ENCODE data around the gene EMC10. TPM values are rescaled to one million over a fixed set of nuclear protein-coding genes. Genes with fewer than 3 reads are reported as not detected.

Gene EMC10
- total and polyA plus RNA-seq, 4 donors = 17.1 to 132 (median 40.5) TPM

- no peak for TF ChIP-seq RAD21 (IDR thresholded peaks at IDR 0.05)
- Histone ChIP-seq H3K9ac (ENCODE audit: low read depth in 1 of 2, low read length in 2 of 2) (no peak overlapping the region), H3K36me3 (ENCODE audit: control insufficient read depth in 4 of 4, insufficient read depth in 3 of 4, low read depth in 1 of 4, low read length in 3 of 4) (no peaks in the 10 kb centered on the region), H3K27me3 (ENCODE audit: control insufficient read depth in 4 of 4, insufficient read depth in 4 of 4, low read length in 3 of 4) (no peaks in the 10 kb centered on the region), H3K4me3 (ENCODE audit: low read depth in 1 of 3, low read length in 3 of 3) (no peak overlapping the region), H3K9me3 (ENCODE audit: control insufficient read depth in 4 of 4, low read length in 3 of 4) (no peaks in the 10 kb centered on the region), H3K4me1 (ENCODE audit: control insufficient read depth in 4 of 4, insufficient read depth in 4 of 4, low read length in 3 of 4) (no peaks in the 10 kb centered on the region), H3K27ac (ENCODE audit: low read depth in 1 of 2, low read length in 2 of 2) (no peak overlapping the region)
- WGBS = 68% methylated on average over 7 of the region's 7 CpGs
- DNase-seq (ENCODE audit: low spot score) = no peak
These were observed 18.1 kb downstream of the EMC10 start for GRCh38 chr19:50494186-50495019.

GRCh38 chr19:50495020-50495531 is 18.8 kb downstream of the EMC10 start:
- 87% methylated on average over 5 of the region's 5 CpGs for WGBS
- Histone ChIP-seq H3K36me3 (ENCODE audit: control insufficient read depth in 4 of 4, insufficient read depth in 3 of 4, low read depth in 1 of 4, low read length in 3 of 4) (no peaks in the 10 kb centered on the region), H3K9me3 (ENCODE audit: control insufficient read depth in 4 of 4, low read length in 3 of 4) (no peaks in the 10 kb centered on the region), H3K9ac (ENCODE audit: low read depth in 1 of 2, low read length in 2 of 2) (no peak overlapping the region), H3K4me1 (ENCODE audit: control insufficient read depth in 4 of 4, insufficient read depth in 4 of 4, low read length in 3 of 4) (no peaks in the 10 kb centered on the region), H3K27me3 (ENCODE audit: control insufficient read depth in 4 of 4, insufficient read depth in 4 of 4, low read length in 3 of 4) (no peaks in the 10 kb centered on the region), H3K27ac (ENCODE audit: low read depth in 1 of 2, low read length in 2 of 2) (no peak overlapping the region), H3K4me3 (ENCODE audit: low read depth in 1 of 3, low read length in 3 of 3) (no peak overlapping the region)
- DNase-seq (ENCODE audit: low spot score) = no peak
- no peak for TF ChIP-seq ATF3 (IDR thresholded peaks at IDR 0.05)

GRCh38 chr19:50496189-50497021 is 20.1 kb downstream of the EMC10 start:
- no peak for DNase-seq (ENCODE audit: low spot score)
- WGBS = 78% methylated on average over 30 of the region's 30 CpGs
- H3K9ac ChIP-seq (ENCODE audit: low read depth in 1 of 2, low read length in 2 of 2) = no peak overlapping the region

More at GRCh38 chr19:50496189-50497021, 20.1 kb downstream of the EMC10 start:
- H3K4me1 ChIP-seq (ENCODE audit: control insufficient read depth in 4 of 4, insufficient read depth in 4 of 4, low read length in 3 of 4) = no peaks in the 10 kb centered on the region
- no peak overlapping the region for H3K27ac ChIP-seq (ENCODE audit: low read depth in 1 of 2, low read length in 2 of 2)
- no peaks in the 10 kb centered on the region for H3K27me3 ChIP-seq (ENCODE audit: control insufficient read depth in 4 of 4, insufficient read depth in 4 of 4, low read length in 3 of 4)
- no peaks in the 10 kb centered on the region for H3K9me3 ChIP-seq (ENCODE audit: control insufficient read depth in 4 of 4, low read length in 3 of 4)
- no peak overlapping the region for H3K4me3 ChIP-seq (ENCODE audit: low read depth in 1 of 3, low read length in 3 of 3)
- H3K36me3 ChIP-seq (ENCODE audit: control insufficient read depth in 4 of 4, insufficient read depth in 3 of 4, low read depth in 1 of 4, low read length in 3 of 4) = no peaks in the 10 kb centered on the region
- TF ChIP-seq MAX (IDR thresholded peaks at IDR 0.05) = no peak
- no peak for TF ChIP-seq EGR1 (IDR thresholded peaks at IDR 0.05; ENCODE audit: low read depth in 2 of 2)
- TF ChIP-seq JUND (IDR thresholded peaks at IDR 0.05) = no peak
- TF ChIP-seq HNF4G (IDR thresholded peaks at IDR 0.05) = no peak
- no peak for TF ChIP-seq TAF1 (conservative IDR thresholded peaks at IDR 0.05)
- TF ChIP-seq YY1 (IDR thresholded peaks at IDR 0.05) = no peak
- no peak for TF ChIP-seq HNF4A (conservative IDR thresholded peaks at IDR 0.05)
- TF ChIP-seq ATF3 (IDR thresholded peaks at IDR 0.05) = no peak
- TF ChIP-seq REST (IDR thresholded peaks at IDR 0.05) = no peak
- no peak for TF ChIP-seq SP1 (IDR thresholded peaks at IDR 0.05)
- no peak for TF ChIP-seq CTCF (IDR thresholded peaks at IDR 0.05; ENCODE audit: low read depth, low read length, missing input control)
- no peak for TF ChIP-seq FOXA2 (IDR thresholded peaks at IDR 0.05)
- TF ChIP-seq RXRA (IDR thresholded peaks at IDR 0.05) = no peak
- no peak for TF ChIP-seq ZBTB33 (IDR thresholded peaks at IDR 0.05)
- TF ChIP-seq NR2F2 (IDR thresholded peaks at IDR 0.05) = no peak
- TF ChIP-seq RAD21 (IDR thresholded peaks at IDR 0.05) = no peak
- TF ChIP-seq FOXA1 (IDR thresholded peaks at IDR 0.05) = no peak
- no peak for TF ChIP-seq GABPA (IDR thresholded peaks at IDR 0.05 in 1 of 2, conservative IDR thresholded peaks at IDR 0.05 in 1 of 2)
